Panc1 (cell line): ENCODE results near the gene LRRC42. TPM values are rescaled to one million over a fixed set of nuclear protein-coding genes. Genes with fewer than 3 reads are reported as not detected.

ENCODE experiments used
- ATAC-seq: fragments of 200-7000 bp; cut with Tn5 transposase; 2 replicates; pipeline ENCODE4 v1.9.1; 2020; ENCODE audit warnings: mild to moderate bottlenecking, moderate library complexity
- BruUV-seq: library from RNA; stranded (reverse); fragments of 400-500 nt; replicated peaks from 2 replicates; lab custom pipeline; 2021; lab: Mats Ljungman, UMichigan
- CTCF ChIA-PET: fragments of 300-600 bp; sonication (Branson Sonifier 250); formaldehyde crosslinking; loops from one replicate; lab custom pipeline; 2022; ENCODE audit warnings: antibody characterized with exemption; lab: Charles Lee
- POLR2A ChIA-PET: fragments of 300-600 bp; sonication (Branson Sonifier 250); formaldehyde crosslinking; loops from one replicate; lab custom pipeline; 2022; ENCODE audit warnings: antibody characterized with exemption; lab: Charles Lee
- DNase-seq: peaks from one replicate; pipeline ENCODE4 v3.0.0-alpha.2; 2010; ENCODE audit warnings: low read depth, low spot score
- H3K27ac ChIP-seq: 2 replicates; pipeline ENCODE4 v1.5.1; 2011; ENCODE audit warnings: mild to moderate bottlenecking, low read length, inconsistent platforms
- H3K27me3 ChIP-seq: fragments of 200-500 bp; sonication (Bioruptor generic); 2 replicates; pipeline ENCODE4 v1.6.0; 2014; ENCODE audit warnings: low read length, inconsistent platforms; ENCODE audit not compliant: control insufficient read depth, insufficient read depth
- H3K36me3 ChIP-seq: fragments of 200-500 bp; sonication (Bioruptor generic); 2 replicates; pipeline ENCODE4 v1.5.1; 2014; ENCODE audit warnings: inconsistent platforms, mild to moderate bottlenecking, low read length, moderate library complexity; ENCODE audit not compliant: control insufficient read depth, insufficient read depth
- H3K4me1 ChIP-seq: 2 replicates; pipeline ENCODE4 v1.5.1; 2011; ENCODE audit warnings: inconsistent platforms, mild to moderate bottlenecking, low read length, moderate library complexity; ENCODE audit not compliant: control insufficient read depth, insufficient read depth
- H3K4me3 ChIP-seq, 2 experiments: 2 replicates each; pipeline ENCODE4 v1.5.1; 2011 to 2012; ENCODE audit warnings: low read depth in 2 of 2, low read length in 2 of 2, mild to moderate bottlenecking in 2 of 2, inconsistent platforms in 1 of 2, moderate library complexity in 1 of 2
- H3K9me3 ChIP-seq: fragments of 200-500 bp; sonication (Bioruptor generic); 2 replicates; pipeline ENCODE4 v1.5.1; 2014; ENCODE audit warnings: low read depth, mild to moderate bottlenecking, inconsistent platforms, low read length, moderate library complexity; ENCODE audit not compliant: control insufficient read depth, insufficient read depth
- CTCF ChIP-seq: fragments of 450-650 bp; IDR thresholded peaks from 2 replicates; pipeline ENCODE4 v1.5.1; 2017; ENCODE audit warnings: mild to moderate bottlenecking
- POLR2AphosphoS5 ChIP-seq: IDR thresholded peaks from 2 replicates; pipeline ENCODE4 v1.6.1; 2012; ENCODE audit warnings: mild to moderate bottlenecking, low read depth, low read length, moderate library complexity
- REST ChIP-seq, 2 experiments: IDR thresholded peaks; 2 replicates each; pipeline ENCODE4 v1.6.1; 2011 to 2012; ENCODE audit warnings: low read depth in 2 of 2, control low read depth in 1 of 2, low read length in 1 of 2, mild to moderate bottlenecking in 1 of 2, moderate library complexity in 1 of 2; ENCODE audit not compliant: insufficient read depth in 1 of 2
- SIN3A ChIP-seq: IDR thresholded peaks from 2 replicates; pipeline ENCODE4 v1.6.1; 2012; ENCODE audit warnings: low read depth, mild to moderate bottlenecking, low read length, moderate library complexity, borderline replicate concordance; ENCODE audit not compliant: insufficient read depth
- TCF7L2 ChIP-seq: IDR thresholded peaks from 2 replicates; pipeline ENCODE4 v1.6.1; 2011; ENCODE audit warnings: mild to moderate bottlenecking, low read depth, low read length, inconsistent platforms
- in situ Hi-C: cut with HindIII; loops from 2 replicates; pipeline ENCODE4 v1.10.0; 2016; ENCODE audit warnings: low sequenced_read_pairs, low pct_unique_long_range_greater_than_20kb
- intact Hi-C: fragments of 100-400 bp; cut with micrococcal nuclease; formaldehyde crosslinking; loops from one replicate; pipeline ENCODE4 v1.10.0; 2022; ENCODE audit not compliant: unreplicated experiment
- total RNA-seq: library from RNA; stranded (reverse); gene quantifications from one replicate; pipeline ENCODE4 v1.2.1, GENCODE V29; 2021; ENCODE audit not compliant: unreplicated experiment

The LRRC42 gene
- total RNA-seq, 1 experiment from 2014 or later: 41.0 TPM

- Histone ChIP-seq H3K9me3 (no peaks in the 10 kb centered on the region), H3K4me1 (peaks cover 26% of the 10 kb centered on the region), H3K4me3 (peak within 1 kb of the TSS; percentile 74 to 78), H3K27ac (peak within 1 kb of the TSS; percentile 85), H3K27me3 (no peaks in the 10 kb centered on the region), H3K36me3 (peaks cover 4% of the 10 kb centered on the region)
- in situ Hi-C loops (no loop called here), intact Hi-C loops (loop anchor here (5.0 kb wide), 1 partner anchor 83 kb away; no protein-coding TSS in a partner anchor)
- ATAC-seq (peak; percentile 92), DNase-seq (peak; percentile 68)
- TF ChIP-seq POLR2AphosphoS5 (peak; percentile 58; the same call in 1 of the 2 replicates), TCF7L2 (no peak), SIN3A (peak; percentile 29; the same call in 1 of the 2 replicates)
- CTCF ChIA-PET: interaction anchor here (0.6 to 1.7 kb wide), 7 partner anchors 14 to 546 kb away, joined by 3 to 13 read pairs (median 7); no protein-coding TSS in a partner anchor
- no TSS peak for BruUV-seq
- POLR2A ChIA-PET: interaction anchor here (0.6 to 0.8 kb wide), 4 partner anchors 8 to 634 kb away, joined by 3 to 11 read pairs (median 5); no protein-coding TSS in a partner anchor
These were observed 508 bp upstream of the LRRC42 start, which contains the start of gene IFT25 for GRCh38 chr1:53945433-53946251. Gene IFT25, minus strand, starts transcription at chr1:53945699. Its CDS starts 5,617 bp downstream, at chr1:53940082.

- BruUV-seq: no TSS peak
- no peaks in the 10 kb centered on the region for H3K27me3 ChIP-seq
- ATAC-seq (no peak), DNase-seq (no peak)
- ChIA-PET CTCF (interaction anchor here (0.7 to 0.9 kb wide), 2 partner anchors 10 to 12 kb away, joined by 5 read pairs; no protein-coding TSS in a partner anchor), POLR2A (interaction anchor here (0.7 kb wide), 1 partner anchor 22 kb away, joined by 15 read pairs; no protein-coding TSS in a partner anchor)
- intact Hi-C loops: loop anchor here (5.0 kb wide), 1 partner anchor 85 kb away; no protein-coding TSS in a partner anchor
- peaks cover 26% of the 10 kb centered on the region for H3K4me1 ChIP-seq
- H3K36me3 ChIP-seq: peaks cover 4% of the 10 kb centered on the region
- in situ Hi-C loops: no loop called here
- H3K27ac ChIP-seq: peak overlapping the region; percentile 82
- no peaks in the 10 kb centered on the region for H3K9me3 ChIP-seq
- peak overlapping the region; percentile 66 to 78 for H3K4me3 ChIP-seq
- TF ChIP-seq POLR2AphosphoS5: no peak
- no peak for TF ChIP-seq CTCF
- TF ChIP-seq REST (IDR thresholded peaks at IDR 0.05; ENCODE audit: insufficient read depth in 1 of 2, low read depth in 2 of 2, low read length in 1 of 2): no peak
- TF ChIP-seq TCF7L2: no peak
- no peak for TF ChIP-seq SIN3A
These were observed 1.2 kb downstream of the LRRC42 start for GRCh38 chr1:53947172-53947907.
